ENCODE results near the gene ACOT13.

DNA sequence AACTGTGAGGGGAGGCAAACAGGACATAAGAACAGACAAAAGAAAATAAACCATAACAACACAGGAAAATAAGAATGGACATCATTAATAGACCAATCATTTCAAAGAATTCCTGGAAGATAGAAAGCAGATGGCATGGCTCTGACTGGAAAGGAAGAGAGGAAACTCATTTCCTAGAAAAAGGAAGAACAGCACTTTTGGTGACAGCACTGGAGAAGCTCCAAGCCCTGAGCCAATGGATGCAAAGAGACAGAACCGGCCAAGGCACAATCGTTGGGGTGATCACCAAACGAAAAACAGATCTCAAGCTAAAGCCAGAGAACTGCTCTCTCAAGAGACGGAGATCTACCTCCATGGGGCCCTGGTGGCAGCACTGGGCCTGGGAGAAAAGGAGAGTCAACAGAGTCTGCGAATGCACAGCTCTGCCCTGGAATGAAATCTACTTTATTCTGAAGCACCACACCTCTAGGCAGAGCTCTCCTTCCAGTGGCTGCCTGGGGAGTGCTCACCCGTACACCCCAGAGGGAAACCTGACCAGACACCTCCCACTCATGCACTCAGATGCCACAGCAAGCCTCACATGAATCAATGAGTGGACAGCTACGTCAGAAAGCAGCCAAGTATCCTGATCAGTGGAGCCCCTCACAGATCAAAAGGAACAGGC is 45.1 kb upstream of the ACOT13 start:
- no peak for TF ChIP-seq CTCF (conservative IDR thresholded peaks at IDR 0.05)
- TF ChIP-seq EZH2 (IDR thresholded peaks at IDR 0.05; ENCODE audit: low read depth) = no peak
